NCI-H510A (cell line): ENCODE measurements around the gene TAS1R3.

Experiments used
- DNase-seq: peaks from one replicate; lab custom pipeline; 2025; lab: John Stamatoyannopoulos, UW

TAS1R3 gene

GRCh38 chr1:1340791-1341548, 9.9 kb downstream of the TAS1R3 start:
- DNase-seq: no peak

- DNase-seq: no peak
Measured at GRCh38 chr1:1341549-1342021, 10.5 kb downstream of the TAS1R3 start.

- no peak for DNase-seq
Measured at GRCh38 chr1:1342061-1342562, 11.0 kb downstream of the TAS1R3 start.

DNA sequence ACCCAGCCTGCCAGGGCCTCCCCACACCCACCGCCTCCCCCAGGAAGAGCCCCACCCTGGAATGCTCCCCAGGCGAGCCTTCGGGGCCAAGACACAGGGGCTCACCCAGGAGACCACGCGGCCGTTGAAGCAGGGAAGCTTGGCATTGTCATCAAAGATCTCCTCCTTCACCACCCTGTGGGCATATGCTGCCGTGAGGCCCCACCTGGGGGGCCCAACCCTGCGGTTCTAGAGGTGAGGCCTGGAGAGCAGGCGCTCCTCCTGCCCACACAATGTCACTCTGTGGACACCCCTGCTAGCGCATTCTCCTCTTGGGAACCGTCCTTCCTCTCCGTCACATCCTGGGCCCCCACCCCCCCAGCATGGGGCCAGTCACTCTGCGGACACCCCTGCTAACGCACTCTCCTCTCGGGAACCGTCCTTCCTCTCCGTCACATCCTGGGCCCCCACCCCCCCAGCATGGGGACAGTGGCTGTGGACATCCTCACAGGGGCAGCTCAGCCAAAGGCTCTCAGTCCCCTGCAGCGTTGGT, 11.6 kb downstream of the TAS1R3 start:
- DNase-seq: no peak

DNA sequence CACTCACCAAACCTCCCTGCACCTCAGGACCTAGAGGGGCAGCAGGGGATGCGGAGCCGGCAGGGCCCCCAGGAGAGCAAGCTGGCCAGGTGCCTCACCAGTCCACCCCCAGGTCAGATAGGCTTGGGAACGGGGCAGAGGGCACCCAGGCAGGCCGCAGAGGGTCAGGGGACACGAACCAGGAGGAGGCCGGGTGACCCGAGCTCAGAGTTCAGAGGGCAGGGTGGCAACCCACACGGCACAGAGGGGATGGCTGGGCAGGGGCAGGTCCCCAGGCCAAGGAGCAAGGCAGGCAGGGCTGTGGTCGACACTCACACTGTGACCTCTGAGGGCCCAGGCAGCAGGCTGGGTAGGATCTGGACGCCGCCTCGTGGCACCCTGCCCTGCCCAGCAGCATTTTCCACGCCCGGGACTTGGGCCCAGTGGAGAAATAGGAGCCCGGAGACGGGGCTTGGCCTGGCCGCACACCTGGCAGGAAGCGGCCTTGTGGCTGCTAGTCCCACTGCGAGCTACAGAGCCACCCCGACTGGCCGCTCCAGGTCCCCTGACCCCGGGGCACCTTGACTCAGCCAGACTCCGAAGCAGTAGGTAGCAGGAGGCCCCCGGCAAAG, 12.8 kb downstream of the TAS1R3 start:
- DNase-seq: no peak

GRCh38 chr1:1344655-1345361, 13.7 kb downstream of the TAS1R3 start:
- no peak for DNase-seq

GRCh38 chr1:1345384-1345783, 14.3 kb downstream of the TAS1R3 start:
- no peak for DNase-seq

GRCh38 chr1:1345860-1346500, 14.9 kb downstream of the TAS1R3 start:
- no peak for DNase-seq

- no peak for DNase-seq
Measured at GRCh38 chr1:1346501-1346890, 15.4 kb downstream of the TAS1R3 start.

- no peak for DNase-seq
Measured at GRCh38 chr1:1347026-1347595, 16.0 kb downstream of the TAS1R3 start.

DNA sequence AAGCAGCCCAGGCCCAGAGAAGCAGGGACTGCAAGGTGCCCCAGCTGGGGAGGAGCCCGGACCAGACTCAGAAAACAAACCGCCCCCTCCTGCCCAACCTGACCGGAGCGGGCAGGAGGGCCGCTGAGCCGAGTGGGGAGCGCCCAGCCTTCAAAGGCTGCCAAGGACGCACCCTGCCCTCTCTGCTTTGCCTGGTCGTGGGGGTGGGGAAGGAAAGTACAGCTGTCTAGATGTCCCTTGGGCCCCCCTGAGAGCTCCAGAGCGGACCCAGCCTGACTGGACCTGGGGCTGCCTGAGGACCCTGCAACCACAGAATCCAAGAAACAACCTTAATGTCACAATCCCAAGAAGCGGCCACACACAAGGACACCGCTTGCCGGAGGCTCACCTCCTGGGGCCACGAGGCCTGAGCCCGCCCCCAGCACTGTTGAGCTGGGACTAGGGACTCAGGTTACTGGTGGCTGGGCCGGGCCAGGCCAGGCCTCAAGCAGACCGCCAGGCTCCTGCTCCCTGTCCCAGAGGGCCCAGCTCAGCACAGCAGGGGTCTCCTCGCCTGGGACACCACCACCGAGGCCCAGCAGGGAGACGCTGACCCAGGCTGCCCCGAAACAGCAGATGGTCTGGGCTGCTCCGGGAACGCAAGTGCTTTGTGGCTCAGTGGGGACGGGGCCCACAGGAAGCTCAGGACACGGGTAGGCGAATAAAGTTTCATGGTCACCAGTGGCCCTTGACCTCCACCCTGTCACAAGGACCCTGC, 16.8 kb downstream of the TAS1R3 start:
- DNase-seq: peak; percentile 78

DNA sequence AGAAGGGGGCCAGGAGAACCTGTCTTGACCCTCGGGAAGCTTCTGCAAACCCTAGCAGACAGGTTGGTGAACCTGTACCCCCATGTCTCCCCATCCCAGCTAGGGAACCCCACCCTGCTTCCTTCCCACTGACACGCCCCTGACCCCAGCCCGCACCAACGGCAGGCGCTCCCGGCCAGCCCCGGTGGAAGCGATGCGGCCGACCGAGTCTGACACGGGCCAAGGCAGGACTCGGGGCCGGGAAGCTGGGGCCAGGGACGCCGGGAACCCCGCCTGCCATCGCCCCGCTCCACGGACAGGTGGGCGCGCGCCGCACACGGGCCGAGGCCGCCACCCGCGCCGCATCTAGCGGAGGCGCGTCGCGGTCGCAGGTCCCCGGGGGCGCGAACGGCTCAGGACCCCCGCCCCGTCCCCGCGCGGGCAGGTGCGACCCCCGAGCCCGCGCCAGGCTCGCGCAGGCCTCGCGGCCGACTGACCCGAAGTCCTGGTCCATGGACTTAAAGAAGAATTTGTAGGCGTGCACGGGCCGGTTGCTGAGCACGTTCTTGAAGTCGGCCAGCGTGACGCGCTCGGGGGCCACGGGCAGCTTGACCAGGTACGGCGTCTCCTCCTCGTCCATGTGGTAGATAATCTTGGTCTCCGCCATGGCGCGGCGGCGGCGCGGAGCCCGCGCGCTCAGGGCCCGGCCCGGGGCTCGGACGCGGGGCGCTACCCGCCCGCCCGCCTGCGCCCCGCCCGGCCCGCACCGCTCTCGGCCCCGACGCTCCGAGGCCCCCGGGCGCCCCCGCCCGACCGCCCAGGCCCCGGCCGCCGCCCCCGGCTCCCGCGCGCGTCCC, 17.6 kb downstream of the TAS1R3 start:
- no peak for DNase-seq

- peak; percentile 79 for DNase-seq
Measured at GRCh38 chr1:1349256-1350012, 18.4 kb downstream of the TAS1R3 start, which contains the start of gene DVL1. Gene DVL1, minus strand, starts transcription at chr1:1349418. Its CDS starts 353 bp downstream, at chr1:1349065.

- no peak for DNase-seq
Measured at GRCh38 chr1:1351511-1352427, 20.7 kb downstream of the TAS1R3 start.

GRCh38 chr1:1352786-1353388, 21.8 kb downstream of the TAS1R3 start:
- no peak for DNase-seq

- no peak for DNase-seq
Measured at GRCh38 chr1:1353389-1354151, 22.5 kb downstream of the TAS1R3 start.
